ENCODE measurements around the gene NKAIN1. TPM values are rescaled to one million over a fixed set of nuclear protein-coding genes. Genes with fewer than 3 reads are reported as not detected.
"Not testable (repeated sequence)": the region's sequence is repeated elsewhere in the genome, so short reads cannot be mapped to it uniquely, and the experiment has no call there.

NKAIN1 gene
- polyA plus RNA-seq, 4 donors: 0.27 to 0.94 TPM; not detected in 2

- no peaks in the 10 kb centered on the region for H3K36me3 ChIP-seq (ENCODE audit: control insufficient read depth in 3 of 3, insufficient read depth in 2 of 3, low read depth in 1 of 3, low read length in 3 of 3)
- H3K9me3 ChIP-seq (ENCODE audit: control insufficient read depth in 2 of 2, insufficient read depth in 1 of 2, low read depth in 1 of 2, low read length in 1 of 2): no peaks in the 10 kb centered on the region
- 31 to 37% (median 35%) methylated on average over 6 of the region's 6 CpGs for WGBS, 3 donors
- no peak overlapping the region for H3K27ac ChIP-seq (ENCODE audit: low read depth in 1 of 3, low read length in 2 of 3)
- FAIRE-seq (no peak), DNase-seq (peak; percentile 48 to 65)
- H3K27me3 ChIP-seq (ENCODE audit: control insufficient read depth in 3 of 3, insufficient read depth in 3 of 3, low read length in 3 of 3): peaks cover 0 to 4% (median 3%) of the 10 kb centered on the region in 3 donors
- peaks cover 3 to 11% (median 8%) of the 10 kb centered on the region in 3 donors for H3K4me1 ChIP-seq (ENCODE audit: control insufficient read depth in 3 of 3, insufficient read depth in 2 of 3, low read depth in 1 of 3, low read length in 2 of 3)
- no peak overlapping the region for H3K4me3 ChIP-seq (ENCODE audit: low read depth in 1 of 3, low read length in 3 of 3)
These were observed 55.6 kb downstream of the NKAIN1 start for GRCh38 chr1:31183927-31184554.

GRCh38 chr1:31183126-31183525, 56.6 kb downstream of the NKAIN1 start:
- DNase-seq (no peak), FAIRE-seq (no peak)
- no peak overlapping the region for H3K27ac ChIP-seq (ENCODE audit: low read depth in 1 of 3, low read length in 2 of 3)
- no peak overlapping the region for H3K4me3 ChIP-seq (ENCODE audit: low read depth in 1 of 3, low read length in 3 of 3)
- no peaks in the 10 kb centered on the region for H3K9me3 ChIP-seq (ENCODE audit: control insufficient read depth in 2 of 2, insufficient read depth in 1 of 2, low read depth in 1 of 2, low read length in 1 of 2)
- peaks cover 3 to 11% (median 8%) of the 10 kb centered on the region in 3 donors for H3K4me1 ChIP-seq (ENCODE audit: control insufficient read depth in 3 of 3, insufficient read depth in 2 of 3, low read depth in 1 of 3, low read length in 2 of 3)
- no peaks in the 10 kb centered on the region for H3K36me3 ChIP-seq (ENCODE audit: control insufficient read depth in 3 of 3, insufficient read depth in 2 of 3, low read depth in 1 of 3, low read length in 3 of 3)
- 58 to 82% (median 71%) methylated on average over 5 to 6 of the region's 6 CpGs for WGBS, 3 donors
- peaks cover 0 to 4% (median 3%) of the 10 kb centered on the region in 3 donors for H3K27me3 ChIP-seq (ENCODE audit: control insufficient read depth in 3 of 3, insufficient read depth in 3 of 3, low read length in 3 of 3)

GRCh38 chr1:31182352-31182751, 57.3 kb downstream of the NKAIN1 start:
- FAIRE-seq: no peak
- peak; percentile 56 to 94 for DNase-seq
- WGBS, 3 donors: 0 to 3% (median 1%) methylated on average over 16 to 18 of the region's 18 CpGs
- H3K4me1 ChIP-seq (ENCODE audit: control insufficient read depth in 3 of 3, insufficient read depth in 2 of 3, low read depth in 1 of 3, low read length in 2 of 3): peaks cover 3 to 11% (median 8%) of the 10 kb centered on the region in 3 donors
- no peaks in the 10 kb centered on the region for H3K36me3 ChIP-seq (ENCODE audit: control insufficient read depth in 3 of 3, insufficient read depth in 2 of 3, low read depth in 1 of 3, low read length in 3 of 3)
- peaks cover 0 to 4% (median 3%) of the 10 kb centered on the region in 3 donors for H3K27me3 ChIP-seq (ENCODE audit: control insufficient read depth in 3 of 3, insufficient read depth in 3 of 3, low read length in 3 of 3)
- H3K9me3 ChIP-seq (ENCODE audit: control insufficient read depth in 2 of 2, insufficient read depth in 1 of 2, low read depth in 1 of 2, low read length in 1 of 2): no peaks in the 10 kb centered on the region
- H3K4me3 ChIP-seq (ENCODE audit: low read depth in 1 of 3, low read length in 3 of 3): peak overlapping the region in 1 of 3 donors; percentile 17
- no peak overlapping the region for H3K27ac ChIP-seq (ENCODE audit: low read depth in 1 of 3, low read length in 2 of 3)

- Histone ChIP-seq H3K27ac (ENCODE audit: low read depth in 1 of 3, low read length in 2 of 3) (no peak overlapping the region), H3K27me3 (ENCODE audit: control insufficient read depth in 3 of 3, insufficient read depth in 3 of 3, low read length in 3 of 3) (peaks cover 0 to 4% (median 3%) of the 10 kb centered on the region in 3 donors), H3K36me3 (ENCODE audit: control insufficient read depth in 3 of 3, insufficient read depth in 2 of 3, low read depth in 1 of 3, low read length in 3 of 3) (no peaks in the 10 kb centered on the region), H3K4me3 (ENCODE audit: low read depth in 1 of 3, low read length in 3 of 3) (peak overlapping the region in 1 of 3 donors; percentile 17), H3K9me3 (ENCODE audit: control insufficient read depth in 2 of 2, insufficient read depth in 1 of 2, low read depth in 1 of 2, low read length in 1 of 2) (no peaks in the 10 kb centered on the region), H3K4me1 (ENCODE audit: control insufficient read depth in 3 of 3, insufficient read depth in 2 of 3, low read depth in 1 of 3, low read length in 2 of 3) (peaks cover 3 to 11% (median 8%) of the 10 kb centered on the region in 3 donors)
- 5 to 13% (median 8%) methylated on average over 41 to 52 of the region's 52 CpGs for WGBS, 3 donors
- FAIRE-seq: no peak
- peak; percentile 53 to 83 for DNase-seq
These were observed 58.0 kb downstream of the NKAIN1 start for GRCh38 chr1:31181515-31182343.

- no peak for FAIRE-seq
- WGBS, 3 donors: 83 to 85% (median 83%) methylated on average over 6 of the region's 6 CpGs
These were observed 59.3 kb downstream of the NKAIN1 start for GRCh38 chr1:31180338-31180737.

GRCh38 chr1:31176291-31176690, 63.4 kb downstream of the NKAIN1 start:
- not testable (repeated sequence) for H3K4me3 ChIP-seq (ENCODE audit: low read depth in 1 of 3, low read length in 3 of 3); H3K36me3 ChIP-seq (ENCODE audit: control insufficient read depth in 3 of 3, insufficient read depth in 2 of 3, low read depth in 1 of 3, low read length in 3 of 3); H3K9me3 ChIP-seq (ENCODE audit: control insufficient read depth in 2 of 2, insufficient read depth in 1 of 2, low read depth in 1 of 2, low read length in 1 of 2); FAIRE-seq; H3K4me1 ChIP-seq (ENCODE audit: control insufficient read depth in 3 of 3, insufficient read depth in 2 of 3, low read depth in 1 of 3, low read length in 2 of 3); H3K27me3 ChIP-seq (ENCODE audit: control insufficient read depth in 3 of 3, insufficient read depth in 3 of 3, low read length in 3 of 3); H3K27ac ChIP-seq (ENCODE audit: low read depth in 1 of 3, low read length in 2 of 3); DNase-seq
- WGBS, 3 donors: 91 to 97% (median 94%) methylated on average over 10 to 33 of the region's 33 CpGs

More at GRCh38 chr1:31180338-31180737, 59.3 kb downstream of the NKAIN1 start:
- Histone ChIP-seq H3K27me3 (ENCODE audit: control insufficient read depth in 3 of 3, insufficient read depth in 3 of 3, low read length in 3 of 3) (peaks cover 0 to 4% (median 3%) of the 10 kb centered on the region in 3 donors), H3K4me3 (ENCODE audit: low read depth in 1 of 3, low read length in 3 of 3) (no peak overlapping the region), H3K36me3 (ENCODE audit: control insufficient read depth in 3 of 3, insufficient read depth in 2 of 3, low read depth in 1 of 3, low read length in 3 of 3) (no peaks in the 10 kb centered on the region), H3K27ac (ENCODE audit: low read depth in 1 of 3, low read length in 2 of 3) (no peak overlapping the region), H3K9me3 (ENCODE audit: control insufficient read depth in 2 of 2, insufficient read depth in 1 of 2, low read depth in 1 of 2, low read length in 1 of 2) (peaks cover 0 to 4% of the 10 kb centered on the region in 2 donors), H3K4me1 (ENCODE audit: control insufficient read depth in 3 of 3, insufficient read depth in 2 of 3, low read depth in 1 of 3, low read length in 2 of 3) (peaks cover 3 to 11% (median 8%) of the 10 kb centered on the region in 3 donors)
- no peak for DNase-seq

GRCh38 chr1:31170486-31170735, 69.3 kb downstream of the NKAIN1 start:
- no peak for FAIRE-seq
- H3K27me3 ChIP-seq (ENCODE audit: control insufficient read depth in 3 of 3, insufficient read depth in 3 of 3, low read length in 3 of 3): no peaks in the 10 kb centered on the region
- H3K9me3 ChIP-seq (ENCODE audit: control insufficient read depth in 2 of 2, insufficient read depth in 1 of 2, low read depth in 1 of 2, low read length in 1 of 2): peaks cover 0 to 1% of the 10 kb centered on the region in 2 donors
- peaks cover 0 to 16% (median 0%) of the 10 kb centered on the region in 3 donors for H3K4me1 ChIP-seq (ENCODE audit: control insufficient read depth in 3 of 3, insufficient read depth in 2 of 3, low read depth in 1 of 3, low read length in 2 of 3)
- H3K27ac ChIP-seq (ENCODE audit: low read depth in 1 of 3, low read length in 2 of 3): peak overlapping the region; percentile 5 to 92 (median 83)
- H3K4me3 ChIP-seq (ENCODE audit: low read depth in 1 of 3, low read length in 3 of 3): no peak overlapping the region
- no peaks in the 10 kb centered on the region for H3K36me3 ChIP-seq (ENCODE audit: control insufficient read depth in 3 of 3, insufficient read depth in 2 of 3, low read depth in 1 of 3, low read length in 3 of 3)
- WGBS, 3 donors: 68 to 93% (median 77%) methylated on average over 4 of the region's 4 CpGs
- DNase-seq: no peak

GRCh38 chr1:31166462-31166861, 73.2 kb downstream of the NKAIN1 start:
- H3K4me1 ChIP-seq (ENCODE audit: control insufficient read depth in 3 of 3, insufficient read depth in 2 of 3, low read depth in 1 of 3, low read length in 2 of 3): peaks cover 0 to 19% (median 0%) of the 10 kb centered on the region in 3 donors
- DNase-seq: no peak
- no peak overlapping the region for H3K27ac ChIP-seq (ENCODE audit: low read depth in 1 of 3, low read length in 2 of 3)
- no peaks in the 10 kb centered on the region for H3K9me3 ChIP-seq (ENCODE audit: control insufficient read depth in 2 of 2, insufficient read depth in 1 of 2, low read depth in 1 of 2, low read length in 1 of 2)
- no peak for FAIRE-seq
- H3K27me3 ChIP-seq (ENCODE audit: control insufficient read depth in 3 of 3, insufficient read depth in 3 of 3, low read length in 3 of 3): no peaks in the 10 kb centered on the region
- WGBS, 3 donors: 66 to 80% (median 70%) methylated on average over 8 of the region's 8 CpGs
- H3K36me3 ChIP-seq (ENCODE audit: control insufficient read depth in 3 of 3, insufficient read depth in 2 of 3, low read depth in 1 of 3, low read length in 3 of 3): no peaks in the 10 kb centered on the region
- no peak overlapping the region for H3K4me3 ChIP-seq (ENCODE audit: low read depth in 1 of 3, low read length in 3 of 3)
